H9 (cell line): ENCODE results near the gene NPTX2. TPM values are rescaled to one million over a fixed set of nuclear protein-coding genes. Genes with fewer than 3 reads are reported as not detected.

Experiments used
- DNase-seq: peaks from one replicate; pipeline ENCODE4 v3.0.0-alpha.2; 2017
- H2AFZ ChIP-seq: one replicate; pipeline ENCODE4 v1.6.1; 2013; ENCODE audit warnings: mild to moderate bottlenecking, low read length, control low read depth, moderate library complexity
- H2AK5ac ChIP-seq: 2 replicates; pipeline ENCODE4 v1.6.1; 2013; ENCODE audit warnings: low read length, control low read depth, mixed read lengths; ENCODE audit not compliant: insufficient read length
- H2BK120ac ChIP-seq: one replicate; pipeline ENCODE4 v1.6.1; 2013; ENCODE audit warnings: low read depth, mild to moderate bottlenecking, low read length, control low read depth, inconsistent platforms; ENCODE audit not compliant: poor library complexity, severe bottlenecking
- H2BK12ac ChIP-seq: 2 replicates; pipeline ENCODE4 v1.6.1; 2013; ENCODE audit warnings: low read length, control low read depth, mixed read lengths, low read depth; ENCODE audit not compliant: insufficient read length
- H2BK15ac ChIP-seq: 2 replicates; pipeline ENCODE4 v1.6.1; 2013; ENCODE audit warnings: low read depth, low read length, control low read depth
- H2BK20ac ChIP-seq: one replicate; pipeline ENCODE4 v1.6.1; 2013; ENCODE audit warnings: low read depth, mild to moderate bottlenecking, low read length, control low read depth, inconsistent platforms; ENCODE audit not compliant: poor library complexity, severe bottlenecking
- H2BK5ac ChIP-seq: 2 replicates; pipeline ENCODE4 v1.6.1; 2013; ENCODE audit warnings: low read length, control low read depth, mixed read lengths; ENCODE audit not compliant: insufficient read length
- H3K14ac ChIP-seq: 2 replicates; pipeline ENCODE4 v1.6.1; 2013; ENCODE audit warnings: low read length, control low read depth; ENCODE audit not compliant: insufficient read depth
- H3K18ac ChIP-seq: 2 replicates; pipeline ENCODE4 v1.6.1; 2013; ENCODE audit warnings: low read depth, mild to moderate bottlenecking, mixed read lengths, low read length, control low read depth; ENCODE audit not compliant: insufficient read length
- H3K23ac ChIP-seq: 2 replicates; pipeline ENCODE4 v1.6.1; 2013; ENCODE audit warnings: low read length, control low read depth, mixed read lengths, low read depth; ENCODE audit not compliant: insufficient read length
- H3K23me2 ChIP-seq: 2 replicates; pipeline ENCODE4 v1.6.1; 2013; ENCODE audit warnings: low read depth, mild to moderate bottlenecking, mixed read lengths, low read length, control low read depth; ENCODE audit not compliant: insufficient read length, poor library complexity, severe bottlenecking
- H3K27ac ChIP-seq: 2 replicates; pipeline ENCODE4 v1.5.1; 2013; ENCODE audit warnings: low read length, control low read depth, mixed read lengths, low read depth; ENCODE audit not compliant: insufficient read length
- H3K27me3 ChIP-seq: 2 replicates; pipeline ENCODE4 v1.6.1; 2013; ENCODE audit warnings: low read length, control low read depth, inconsistent platforms; ENCODE audit not compliant: insufficient read depth
- H3K4ac ChIP-seq: 2 replicates; pipeline ENCODE4 v1.6.1; 2013; ENCODE audit warnings: low read depth, mild to moderate bottlenecking, control low read depth, inconsistent platforms, low read length, moderate library complexity
- H3K4me1 ChIP-seq: 2 replicates; pipeline ENCODE4 v1.6.1; 2013; ENCODE audit warnings: low read length, control low read depth, inconsistent platforms; ENCODE audit not compliant: insufficient read depth
- H3K4me2 ChIP-seq: 2 replicates; pipeline ENCODE4 v1.6.1; 2013; ENCODE audit warnings: low read length, control low read depth, mixed read lengths; ENCODE audit not compliant: insufficient read length, insufficient read depth
- H3K56ac ChIP-seq: 2 replicates; pipeline ENCODE4 v1.6.1; 2013; ENCODE audit warnings: low read depth, mild to moderate bottlenecking, mixed read lengths, low read length, control low read depth; ENCODE audit not compliant: insufficient read length
- H3K79me1 ChIP-seq: 2 replicates; pipeline ENCODE4 v1.6.1; 2013; ENCODE audit warnings: low read depth, mild to moderate bottlenecking, moderate library complexity, low read length, control low read depth, inconsistent platforms; ENCODE audit not compliant: insufficient read depth, poor library complexity, severe bottlenecking
- H3K79me2 ChIP-seq: 2 replicates; pipeline ENCODE4 v1.6.1; 2013; ENCODE audit warnings: low read length, control low read depth, inconsistent platforms; ENCODE audit not compliant: insufficient read depth
- H3K9ac ChIP-seq: 2 replicates; pipeline ENCODE4 v1.6.1; 2013; ENCODE audit warnings: low read length, control low read depth, mixed read lengths; ENCODE audit not compliant: insufficient read length; ENCODE audit errors: extremely low read depth
- H3K9me3 ChIP-seq: one replicate; pipeline ENCODE4 v1.6.1; 2013; ENCODE audit warnings: low read depth, low read length, inconsistent platforms; ENCODE audit not compliant: control insufficient read depth
- H3T11ph ChIP-seq: one replicate; pipeline ENCODE4 v1.6.1; 2013; ENCODE audit warnings: mild to moderate bottlenecking, low read length, control low read depth, inconsistent platforms
- H4K20me1 ChIP-seq: one replicate; pipeline ENCODE4 v1.6.1; 2013; ENCODE audit not compliant: control insufficient read depth, insufficient read length, insufficient read depth
- H4K5ac ChIP-seq: 2 replicates; pipeline ENCODE4 v1.6.1; 2013; ENCODE audit warnings: low read depth, mild to moderate bottlenecking, mixed read lengths, low read length, control low read depth; ENCODE audit not compliant: insufficient read length
- H4K8ac ChIP-seq: replicated peaks from 2 replicates; pipeline ENCODE4 v1.6.1; 2013; ENCODE audit warnings: low read length, control low read depth, mixed read lengths, low read depth; ENCODE audit not compliant: insufficient read length
- H4K91ac ChIP-seq: 2 replicates; pipeline ENCODE4 v1.6.1; 2013; ENCODE audit warnings: low read depth, mild to moderate bottlenecking, moderate library complexity, mixed read lengths, low read length, control low read depth; ENCODE audit not compliant: insufficient read length
- H3K27ac Mint-ChIP-seq, 3 experiments: 2 replicates in 2 of 3; 3 replicates in 1 of 3; pipeline ENCODE4 v1.8.0; 2020 to 2021; ENCODE audit warnings: mixed read lengths in 3 of 3, mild to moderate bottlenecking in 1 of 3, moderate library complexity in 1 of 3
- H3K27me3 Mint-ChIP-seq: 2 replicates; pipeline ENCODE4 v1.8.0; 2021; ENCODE audit warnings: low read depth, mild to moderate bottlenecking, moderate library complexity, mixed read lengths
- H3K36me3 Mint-ChIP-seq, 3 experiments: 2 replicates in 2 of 3; 3 replicates in 1 of 3; pipeline ENCODE4 v1.8.0; 2020 to 2021; ENCODE audit warnings: low read depth in 3 of 3, mixed read lengths in 3 of 3; ENCODE audit not compliant: insufficient read depth in 1 of 3
- H3K4me1 Mint-ChIP-seq, 2 experiments: 2 replicates each; pipeline ENCODE4 v1.8.0; 2020; ENCODE audit warnings: mixed read lengths in 2 of 2
- H3K4me3 Mint-ChIP-seq, 2 experiments: 2 replicates in 1 of 2; 3 replicates in 1 of 2; pipeline ENCODE4 v1.8.0; 2020 to 2021; ENCODE audit warnings: mild to moderate bottlenecking in 2 of 2, mixed read lengths in 2 of 2, moderate library complexity in 1 of 2
- H3K9me3 Mint-ChIP-seq, 2 experiments: 2 replicates in 1 of 2; 3 replicates in 1 of 2; pipeline ENCODE4 v1.8.0; 2020; ENCODE audit warnings: mild to moderate bottlenecking in 2 of 2, mixed read lengths in 2 of 2, moderate library complexity in 1 of 2
- CTCF ChIP-seq: fragments of 200-600 bp; sonication (generic); conservative IDR thresholded peaks from 3 replicates; pipeline ENCODE4 v1.8.0; 2021; ENCODE audit warnings: antibody characterized with exemption, mild to moderate bottlenecking
- WGBS: extraction: QIAGEN DNeasy Blood & Tissue Kit; methylation state at CpG from one replicate; pipeline ENCODE4 v1.1.7; 2013; ENCODE audit warnings: missing lambda C conversion rate, low lambda C conversion rate, mixed read lengths; ENCODE audit not compliant: insufficient read length; ENCODE audit errors: extremely low coverage; 5-methylcytosine and 5-hydroxymethylcytosine counted together
- total RNA-seq: library from RNA; stranded (reverse); gene quantifications from 2 replicates; pipeline ENCODE4 v1.2.1, GENCODE V29; 2021

The NPTX2 gene
- total RNA-seq, 1 experiment from 2014 or later = 8.4 TPM

GRCh38 chr7:98602755-98603398 lies 14.2 kb upstream of the NPTX2 start:
- H4K8ac ChIP-seq = no peak overlapping the region
- no peaks in the 10 kb centered on the region for H3K79me1 ChIP-seq
- H4K20me1 ChIP-seq = no peaks in the 10 kb centered on the region
- no peaks in the 10 kb centered on the region for H3K27me3 ChIP-seq
- H3K4me1 Mint-ChIP-seq = peaks cover 0 to 4% of the 10 kb centered on the region in 2 experiments; a peak in 2 of 4 replicates
- H3K36me3 Mint-ChIP-seq = no peaks in the 10 kb centered on the region
- no peak overlapping the region for H3K18ac ChIP-seq
- H3T11ph ChIP-seq = no peak overlapping the region
- no peak overlapping the region for H2BK5ac ChIP-seq
- H3K79me2 ChIP-seq = no peaks in the 10 kb centered on the region
- H4K5ac ChIP-seq = no peak overlapping the region
- TF ChIP-seq CTCF = no peak
- H3K27me3 Mint-ChIP-seq = peaks cover 14% of the 10 kb centered on the region
- H3K4ac ChIP-seq = no peak overlapping the region
- H3K9ac ChIP-seq = no peak overlapping the region
- no peak overlapping the region for H3K4me2 ChIP-seq
- no peaks in the 10 kb centered on the region for H3K23me2 ChIP-seq
- H2BK12ac ChIP-seq = no peak overlapping the region
- H3K56ac ChIP-seq = no peak overlapping the region
- no peak overlapping the region for H3K27ac Mint-ChIP-seq
- no peak overlapping the region for H2BK20ac ChIP-seq
- no peak overlapping the region for H3K27ac ChIP-seq
- H4K91ac ChIP-seq = no peak overlapping the region
- no peaks in the 10 kb centered on the region for H3K4me1 ChIP-seq
- H2BK15ac ChIP-seq = no peak overlapping the region
- no peak overlapping the region for H2AK5ac ChIP-seq
- no peak overlapping the region for H3K23ac ChIP-seq
- no peaks in the 10 kb centered on the region; a peak in 1 of 5 replicates for H3K9me3 Mint-ChIP-seq
- no peak overlapping the region for H2BK120ac ChIP-seq
- no peaks in the 10 kb centered on the region for H3K9me3 ChIP-seq
- no peak overlapping the region for H2AFZ ChIP-seq
- WGBS = no CpG with 5 or more reads among the region's 3 CpGs
- no peak overlapping the region for H3K14ac ChIP-seq
- no peak for DNase-seq
- H3K4me3 Mint-ChIP-seq = no peak overlapping the region
